GM21526 (cell line): ENCODE measurements around the gene PSD.
A peak's percentile ranks its signal among the peaks of the same experiment; 100 is the strongest.

ENCODE experiments used
- ATAC-seq: cut with Tn5 transposase; IDR thresholded peaks from one replicate; pipeline ENCODE4 v1.9.1; 2021; ENCODE audit warnings: moderate library complexity; ENCODE audit not compliant: unreplicated experiment, low FRiP score

Gene PSD

DNA sequence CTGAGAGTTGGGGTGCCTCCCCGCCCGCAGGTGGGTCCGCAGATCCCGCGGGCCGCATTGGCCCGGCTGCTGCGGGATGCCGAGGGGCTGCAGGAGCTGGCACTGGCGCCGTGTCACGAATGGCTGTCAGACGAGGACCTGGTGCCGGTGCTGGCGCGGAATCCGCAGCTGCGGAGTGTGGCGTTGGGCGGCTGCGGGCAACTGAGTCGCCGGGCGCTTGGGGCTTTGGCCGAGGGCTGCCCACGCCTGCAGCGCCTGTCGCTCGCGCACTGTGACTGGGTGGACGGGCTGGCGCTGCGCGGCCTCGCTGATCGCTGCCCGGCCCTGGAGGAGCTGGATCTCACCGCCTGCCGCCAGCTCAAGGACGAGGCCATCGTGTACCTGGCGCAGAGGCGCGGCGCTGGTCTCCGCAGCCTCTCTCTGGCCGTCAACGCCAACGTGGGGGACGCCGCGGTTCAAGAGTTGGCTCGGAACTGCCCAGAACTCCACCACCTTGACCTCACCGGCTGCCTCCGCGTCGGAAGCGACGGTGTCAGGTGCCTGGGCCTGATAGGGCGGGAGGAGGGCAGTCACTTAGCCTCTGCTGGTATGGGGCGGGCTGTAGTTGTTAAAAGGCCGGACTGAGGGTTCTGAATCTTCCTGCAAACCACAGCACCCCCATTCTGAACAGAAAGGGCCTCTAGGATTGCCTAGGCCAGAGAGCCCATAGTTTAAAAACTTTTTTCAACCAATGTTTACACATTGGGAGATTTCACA lies 3.4 kb upstream of the PSD start:
- peak; percentile 2 for ATAC-seq

DNA sequence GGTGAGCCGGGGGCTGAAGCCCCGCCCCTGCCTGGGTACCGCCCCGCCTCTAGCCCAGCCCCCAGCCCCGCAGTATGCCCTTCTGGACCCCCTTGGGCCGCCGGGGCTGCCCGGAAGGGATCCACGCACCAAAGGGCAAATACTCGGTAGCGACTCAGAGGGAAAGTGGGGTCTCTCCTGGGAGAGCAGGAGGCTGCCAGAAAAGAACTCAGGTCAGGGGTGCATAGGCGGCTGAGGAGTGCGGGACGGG lies 2.8 kb upstream of the PSD start:
- ATAC-seq, result no peak

DNA sequence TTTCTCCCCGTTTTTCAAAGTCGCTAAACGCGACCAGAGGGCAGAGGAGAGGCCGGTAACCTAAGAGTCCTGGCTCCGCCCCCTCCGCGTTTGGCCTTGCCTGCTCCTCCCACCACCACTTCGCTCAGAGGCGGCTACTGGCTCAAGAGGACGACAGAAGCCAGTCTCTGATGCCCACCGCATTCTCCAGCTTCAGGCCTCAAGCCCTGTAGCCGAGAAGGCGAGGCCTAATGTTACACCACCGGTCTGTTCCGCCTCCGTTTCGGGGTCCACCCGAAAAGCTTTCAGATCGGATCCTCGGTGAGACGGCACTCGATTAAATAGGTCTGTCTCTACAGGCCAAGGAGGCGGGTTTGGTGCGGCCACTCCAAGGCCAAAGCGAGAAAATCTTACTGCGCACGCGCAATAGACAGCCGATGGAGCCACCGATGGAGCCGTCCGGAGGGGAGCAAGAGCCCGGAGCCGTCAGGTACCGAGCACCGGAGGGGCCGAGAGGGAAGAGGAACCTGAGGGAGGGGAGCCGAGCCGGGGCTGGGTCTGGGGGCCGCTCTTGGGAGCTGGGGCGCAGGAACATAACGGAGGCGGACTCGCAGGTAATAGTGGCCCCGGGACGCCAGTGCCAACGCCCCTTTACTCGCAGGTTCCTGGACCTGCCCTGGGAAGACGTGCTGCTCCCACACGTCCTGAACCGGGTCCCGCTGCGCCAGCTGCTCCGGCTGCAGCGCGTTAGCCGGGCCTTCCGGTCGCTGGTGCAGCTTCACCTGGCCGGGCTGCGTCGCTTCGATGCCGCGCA lies 2.3 kb upstream of the PSD start, which contains the start of gene FBXL15:
Gene FBXL15 (plus strand): TSS at position 123 of the 793 bp plus-strand sequence. CDS start 294 bp downstream, at position 417.
- peak; percentile 52 for ATAC-seq

GRCh38 chr10:102420181-102420713 lies 1.7 kb upstream of the PSD start:
- no peak for ATAC-seq

DNA sequence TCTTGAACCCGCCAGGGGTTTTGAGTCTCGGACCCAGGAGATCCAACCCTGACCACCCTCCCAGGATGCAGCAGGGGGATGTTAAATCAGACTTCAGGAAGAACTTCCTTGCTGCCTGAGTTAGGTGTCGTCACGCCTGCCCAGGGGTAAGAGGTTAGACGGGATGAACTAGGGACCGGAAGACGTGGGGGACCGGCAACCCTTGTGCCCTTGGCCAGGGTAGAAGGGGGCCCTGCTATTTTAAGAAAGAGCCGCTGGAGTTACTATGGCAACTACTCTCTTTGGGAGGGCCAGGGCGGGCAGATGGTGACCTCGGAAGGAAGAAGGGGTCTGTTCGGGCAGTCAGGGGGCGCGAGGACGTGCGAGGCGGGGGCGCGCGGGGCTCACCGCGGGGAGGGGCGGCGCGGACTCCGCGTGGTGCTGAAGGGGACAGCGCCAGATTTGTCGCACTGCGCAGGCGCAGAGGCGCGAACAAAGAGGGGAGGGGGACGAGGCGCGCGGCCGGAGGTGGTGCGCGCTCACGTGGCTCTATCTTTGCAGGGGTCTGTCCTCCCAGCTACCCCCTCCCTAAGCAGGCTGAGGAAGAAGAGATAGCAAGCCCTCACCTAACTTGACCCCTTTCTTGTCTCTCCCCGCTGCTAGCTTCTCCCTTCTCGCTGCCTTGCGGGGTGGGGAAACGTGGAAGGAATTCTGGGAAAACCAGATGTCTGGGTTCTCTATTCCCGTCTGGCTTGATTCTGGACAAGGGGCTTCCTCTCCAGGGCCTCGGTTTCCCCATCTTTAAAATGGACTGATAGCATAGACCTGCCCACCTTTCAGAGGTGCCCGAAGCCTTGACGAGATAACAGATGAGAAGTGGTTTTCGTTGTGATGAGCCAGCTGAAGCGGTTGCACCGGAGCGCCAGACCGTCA lies 940 bp upstream of the PSD start:
- no peak for ATAC-seq

GRCh38 chr10:102416695-102417094 lies 1.9 kb downstream of the PSD start:
- no peak for ATAC-seq

DNA sequence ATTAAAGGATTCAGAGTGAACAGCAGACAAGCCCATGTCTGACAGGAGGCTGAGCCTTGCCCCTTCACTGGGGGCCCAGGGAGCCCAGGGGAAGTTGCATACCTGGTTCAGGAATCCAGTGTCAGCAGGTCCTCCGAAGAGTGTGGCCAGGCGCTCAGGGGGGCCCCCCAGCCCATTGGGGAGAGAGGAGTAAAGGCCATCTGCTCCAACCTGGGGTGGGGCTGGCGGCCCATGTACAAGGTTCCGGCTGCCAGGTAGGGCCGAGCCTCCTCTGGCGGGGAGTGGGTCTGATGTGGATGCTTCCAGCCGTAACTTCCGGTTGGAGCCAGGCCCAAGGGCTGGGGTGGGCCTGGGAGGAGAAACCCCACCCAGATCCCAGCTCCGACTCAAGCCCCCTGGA lies 2.3 kb downstream of the PSD start:
- no peak for ATAC-seq

DNA sequence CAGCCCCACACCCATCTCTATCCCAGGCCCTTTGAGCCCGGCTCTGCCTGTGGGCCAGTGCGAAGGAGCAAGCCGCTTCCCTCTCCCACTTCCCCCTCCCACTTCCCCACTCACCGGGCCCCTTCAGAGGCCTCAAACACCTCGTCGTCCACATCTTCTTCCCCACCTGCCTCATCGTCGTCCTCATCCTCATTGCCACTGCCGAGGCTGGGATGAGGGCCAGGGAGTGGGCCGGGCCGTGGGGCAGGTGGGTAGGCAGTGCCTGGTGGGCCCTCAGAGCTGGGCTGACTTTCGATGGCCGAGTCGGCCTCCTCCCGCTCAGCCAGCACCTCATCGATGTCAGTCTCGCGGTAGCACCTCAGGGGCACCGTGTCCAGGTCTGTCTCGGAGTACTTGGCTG lies 3.8 kb downstream of the PSD start:
- no peak for ATAC-seq

DNA sequence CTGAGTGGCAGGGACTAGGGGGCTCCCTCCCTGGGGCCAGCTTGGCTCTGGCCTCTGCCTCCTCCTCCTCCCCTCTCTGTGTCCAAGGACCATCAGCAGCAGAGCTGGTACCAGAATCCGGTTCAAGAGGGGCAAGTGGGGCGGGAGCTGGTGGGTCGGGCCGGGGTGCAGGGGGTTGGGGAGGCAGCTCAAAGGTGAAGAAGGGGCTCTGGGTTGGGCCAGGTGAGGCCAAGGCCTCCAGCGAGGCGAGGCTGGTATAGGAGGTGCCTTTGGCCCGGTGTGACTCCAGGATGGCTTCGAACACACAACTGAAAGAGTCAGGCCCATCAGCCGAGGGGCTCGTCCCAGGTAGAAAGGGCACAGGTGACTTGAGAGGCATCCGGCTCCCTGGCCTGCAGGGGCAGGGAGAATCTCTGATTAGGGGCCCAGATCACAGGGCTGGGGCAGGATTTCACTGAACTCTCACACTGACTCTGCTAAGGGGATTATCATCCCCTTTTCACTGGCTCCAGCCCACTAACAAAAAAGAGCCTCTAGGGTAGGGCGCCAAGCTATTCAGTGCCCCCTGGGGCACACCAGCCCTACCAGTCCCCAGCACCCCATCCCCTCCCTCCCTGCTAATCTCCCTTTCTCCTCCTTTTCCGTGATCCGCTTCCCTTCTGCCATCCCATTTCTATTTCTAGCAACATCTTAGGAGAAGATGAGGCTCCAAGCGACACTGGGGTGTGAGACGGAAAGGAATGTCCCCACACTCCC lies 4.6 kb downstream of the PSD start:
- ATAC-seq, result no peak

DNA sequence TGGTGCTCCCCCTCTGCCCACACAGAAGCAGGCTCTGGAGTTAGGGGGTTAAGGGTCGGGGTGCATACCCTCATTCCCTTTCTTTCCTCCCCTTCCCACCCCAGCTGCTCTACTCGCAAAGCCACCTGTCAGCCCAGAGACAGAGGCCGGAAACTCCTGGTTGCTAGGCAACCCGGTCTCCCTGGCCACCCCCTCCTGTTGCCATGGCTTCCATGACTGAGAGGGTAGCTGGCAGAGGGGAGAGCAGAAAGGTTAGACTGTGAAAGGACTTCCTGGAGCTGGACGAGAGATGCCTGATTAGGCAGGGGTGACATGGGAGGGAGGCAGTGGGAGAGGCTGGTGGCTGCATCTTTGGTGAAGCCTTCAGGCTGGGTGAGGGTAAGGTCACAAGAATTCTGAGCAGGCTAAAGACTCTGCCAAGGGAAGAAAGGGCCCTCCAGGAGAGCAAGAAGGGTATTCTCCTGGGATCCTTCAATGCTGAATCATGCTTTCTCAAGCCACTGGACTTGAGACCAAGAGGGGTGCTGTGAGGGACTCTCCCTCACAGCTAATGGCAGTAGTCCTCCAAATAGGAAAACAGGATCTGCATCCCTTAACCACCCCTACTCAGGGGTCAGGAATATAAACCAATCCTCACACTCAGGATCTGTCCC lies 5.4 kb downstream of the PSD start:
- no peak for ATAC-seq

- no peak for ATAC-seq
Observed at GRCh38 chr10:102412293-102412692, 6.3 kb downstream of the PSD start.

DNA sequence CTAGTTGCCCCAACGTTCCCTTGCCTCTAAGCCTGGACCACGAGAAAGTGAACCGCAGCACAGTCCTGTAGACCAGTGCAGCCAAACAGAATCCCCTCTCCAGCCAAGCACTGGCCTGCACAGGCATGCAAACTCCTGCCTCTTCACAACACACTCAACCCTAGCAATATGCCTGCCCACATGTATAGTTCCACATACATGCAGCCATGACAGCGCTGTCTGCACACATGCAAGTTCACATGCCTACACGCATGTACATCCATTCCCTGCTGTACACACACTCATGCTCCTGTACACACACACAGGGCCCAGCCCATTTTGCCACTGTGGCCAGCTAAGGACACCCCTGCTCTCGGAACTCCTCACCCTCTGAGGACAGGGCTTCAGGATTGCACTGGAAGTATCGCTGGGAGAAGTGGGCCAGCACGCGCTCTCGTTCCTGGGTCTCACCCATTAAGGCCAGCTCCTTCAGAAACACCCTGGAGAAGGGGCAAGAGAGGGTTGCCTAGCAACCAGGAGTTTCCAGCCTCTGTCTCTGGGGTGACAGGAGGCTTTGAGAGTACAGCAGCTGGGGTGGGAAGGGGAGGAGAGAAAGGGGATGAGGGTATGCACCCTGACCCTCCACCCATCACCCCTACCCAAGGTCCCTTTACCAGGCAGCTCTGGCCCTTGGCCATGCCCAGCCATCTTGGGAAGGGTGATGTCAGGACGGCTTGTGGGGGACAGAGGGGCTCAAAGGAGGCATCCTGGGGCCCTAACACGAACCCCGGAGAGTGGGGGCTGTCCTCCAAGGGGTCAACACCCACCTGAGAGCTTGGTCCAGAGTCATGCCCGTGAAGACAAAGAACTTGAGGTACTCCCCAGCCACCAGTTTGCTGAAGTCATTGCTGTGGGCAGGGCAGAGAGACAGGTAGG lies 7.0 kb downstream of the PSD start:
- ATAC-seq, result no peak

DNA sequence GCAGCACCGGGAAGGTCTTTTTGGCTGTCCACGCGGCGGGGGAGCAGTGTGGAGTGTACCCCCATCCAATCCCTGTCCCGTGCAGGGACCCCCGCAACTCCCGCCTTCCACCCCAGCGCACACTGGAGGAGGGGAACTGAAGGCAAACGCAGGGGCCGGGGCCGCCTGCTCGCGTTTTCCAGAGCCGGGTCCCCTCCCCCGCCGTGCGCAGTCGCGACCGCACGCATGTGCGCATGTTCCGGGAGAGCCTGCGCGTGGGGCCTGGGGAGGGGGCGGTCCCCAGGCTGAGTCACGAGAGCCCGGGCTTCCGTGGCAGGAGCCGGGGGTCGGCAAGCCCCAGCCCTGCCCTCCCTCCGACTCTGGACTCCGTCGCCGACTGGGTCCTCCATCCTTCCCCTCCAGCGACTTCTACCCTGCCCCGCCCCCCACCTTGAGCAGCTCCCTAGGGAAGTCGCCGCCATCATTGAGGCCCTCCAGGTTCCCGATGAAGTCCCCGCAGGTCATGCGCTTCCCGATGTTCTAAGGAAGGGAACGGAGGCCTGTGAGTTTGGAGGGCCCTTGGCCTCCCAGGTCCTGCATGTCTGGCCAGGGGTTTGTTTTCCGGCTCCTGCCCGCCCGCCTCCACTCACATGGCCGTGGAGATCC lies 8.0 kb downstream of the PSD start:
- ATAC-seq, result no peak

- no peak for ATAC-seq
Observed at GRCh38 chr10:102409604-102410428, 8.8 kb downstream of the PSD start.

GRCh38 chr10:102408728-102409603 lies 9.6 kb downstream of the PSD start:
- ATAC-seq, result no peak

DNA sequence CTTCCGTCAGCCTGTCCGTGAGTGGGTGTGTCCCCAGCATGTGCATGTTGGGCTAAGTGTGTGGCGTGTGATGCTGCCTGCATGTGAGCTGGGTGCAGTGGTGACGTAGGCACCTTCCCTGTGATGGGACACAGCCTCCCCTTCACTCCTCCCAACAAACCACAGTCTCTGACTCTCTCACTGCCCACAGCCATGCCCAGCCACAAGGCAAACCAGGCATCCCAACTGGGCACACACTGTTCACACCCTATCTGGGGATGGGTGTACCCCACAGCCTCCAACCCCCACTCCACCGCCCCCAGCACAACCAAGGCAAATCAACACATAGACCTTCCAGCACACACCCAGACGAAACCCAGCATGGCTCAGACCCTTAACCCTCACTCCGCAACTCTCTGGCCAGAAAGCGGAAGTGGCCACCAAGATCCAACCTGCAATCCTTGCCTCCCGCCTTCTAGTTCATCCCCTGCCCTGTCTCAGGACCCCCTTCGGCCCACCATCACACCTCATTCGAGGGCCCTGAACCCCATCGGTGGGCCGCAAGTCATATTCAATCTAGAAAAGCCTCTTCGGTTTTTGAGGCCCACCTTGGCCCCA lies 10.4 kb downstream of the PSD start:
- ATAC-seq, result no peak
